K562 (cell line): ENCODE data around the gene LATS1. TPM values are rescaled to one million over a fixed set of nuclear protein-coding genes. Genes with fewer than 3 reads are reported as not detected.

ENCODE experiments used
- FOSL1 ChIP-seq: fragments of 200-800 bp; sonication (Bioruptor generic); conservative IDR thresholded peaks from 2 replicates; pipeline ENCODE4 v1.6.1; 2016; ENCODE audit warnings: missing genetic modification characterization, missing compliant biosample characterization
- FOXK2 ChIP-seq, 2 experiments: fragments of 450-650 bp; IDR thresholded peaks in 1 of 2; conservative IDR thresholded peaks in 1 of 2; 2 replicates each; pipeline ENCODE4 v1.6.1; 2016; ENCODE audit warnings: low read depth in 2 of 2, mild to moderate bottlenecking in 1 of 2
- SMAD2 ChIP-seq: fragments of 150-350 bp; IDR thresholded peaks from 2 replicates; pipeline ENCODE4 v1.6.1; 2014; ENCODE audit warnings: low read depth, mild to moderate bottlenecking, low read length
- SNRNP70 ChIP-seq: fragments of 200-400 bp; formaldehyde crosslinking; optimal IDR thresholded peaks from 2 replicates; pipeline ENCODE3; 2017; ENCODE audit warnings: low read depth, low read length
- TEAD4 ChIP-seq, 2 experiments: sonication (generic) in 1 of 2; formaldehyde crosslinking in 1 of 2; IDR thresholded peaks; 2 replicates each; pipeline versions ENCODE4 v1.6.1 to v1.8.0; 2012 to 2022; ENCODE audit warnings: borderline replicate concordance in 1 of 2, inconsistent platforms in 1 of 2, low read length in 1 of 2, mild to moderate bottlenecking in 1 of 2, missing genetic modification reagents in 1 of 2
- ZNF41 ChIP-seq: fragments of 250-450 bp; sonication (Bioruptor Pico); conservative IDR thresholded peaks from 2 replicates; pipeline ENCODE4 v1.4.0; 2020; ENCODE audit warnings: mild to moderate bottlenecking
- polyA plus RNA-seq, 8 experiments: library from polyadenylated mRNA; depleted of rRNA in 4 of 8; stranded (reverse) in 5 of 8; unstranded in 3 of 8; fragments of >200 nt; fragmentation: Nextera tagmentation in 2 of 8; fragmentation: Illumina TruSeq in 1 of 8; extraction: Ambion mirVana in 2 of 8; extraction: Trizol in 1 of 8; gene quantifications; 2 replicates each; pipeline versions ENCODE4 v1.2.1 to v1.2.3, GENCODE V29; 2011 to 2014; ENCODE audit warnings: inconsistent platforms in 1 of 8, missing spikeins in 1 of 8
- total RNA-seq, 7 experiments: library from RNA; depleted of rRNA in 6 of 7; stranded (reverse); fragments of >200 nt in 6 of 7; fragmentation: Illumina TruSeq in 2 of 7; extraction: Trizol in 2 of 7; gene quantifications; 2 replicates each; pipeline versions ENCODE4 v1.2.1 to v1.2.3, GENCODE V29; 2011 to 2021; ENCODE audit warnings: low replicate concordance in 1 of 7
- TF ChIP-seq, protein P1 (sequence below): fragments of 250-450 bp; sonication (Bioruptor Pico); IDR thresholded peaks from 2 replicates; pipeline ENCODE4 v1.4.0; 2020; ENCODE audit warnings: mild to moderate bottlenecking, moderate library complexity
- TF ChIP-seq, protein P2 (sequence below): fragments of 450-650 bp; IDR thresholded peaks from 2 replicates; pipeline ENCODE4 v1.6.1; 2016; ENCODE audit warnings: low read depth
- TF ChIP-seq, protein P3 (sequence below), 2 experiments: fragments of 450-650 bp in 1 of 2; IDR thresholded peaks; 2 replicates each; pipeline ENCODE4 v1.6.1; 2011 to 2017; ENCODE audit warnings: low read depth in 2 of 2, antibody characterized with exemption in 1 of 2, borderline replicate concordance in 1 of 2, low read length in 1 of 2, mild to moderate bottlenecking in 1 of 2, mixed read lengths in 1 of 2; ENCODE audit not compliant: control insufficient read depth in 1 of 2

Gene LATS1
- total and polyA plus RNA-seq, 9 of the 15 experiments (the other 6 are each of a cell fraction or from before 2014, with no cell fraction given): 5.0 to 36.3 (median 18.4) TPM

- TF ChIP-seq, protein P1, sequence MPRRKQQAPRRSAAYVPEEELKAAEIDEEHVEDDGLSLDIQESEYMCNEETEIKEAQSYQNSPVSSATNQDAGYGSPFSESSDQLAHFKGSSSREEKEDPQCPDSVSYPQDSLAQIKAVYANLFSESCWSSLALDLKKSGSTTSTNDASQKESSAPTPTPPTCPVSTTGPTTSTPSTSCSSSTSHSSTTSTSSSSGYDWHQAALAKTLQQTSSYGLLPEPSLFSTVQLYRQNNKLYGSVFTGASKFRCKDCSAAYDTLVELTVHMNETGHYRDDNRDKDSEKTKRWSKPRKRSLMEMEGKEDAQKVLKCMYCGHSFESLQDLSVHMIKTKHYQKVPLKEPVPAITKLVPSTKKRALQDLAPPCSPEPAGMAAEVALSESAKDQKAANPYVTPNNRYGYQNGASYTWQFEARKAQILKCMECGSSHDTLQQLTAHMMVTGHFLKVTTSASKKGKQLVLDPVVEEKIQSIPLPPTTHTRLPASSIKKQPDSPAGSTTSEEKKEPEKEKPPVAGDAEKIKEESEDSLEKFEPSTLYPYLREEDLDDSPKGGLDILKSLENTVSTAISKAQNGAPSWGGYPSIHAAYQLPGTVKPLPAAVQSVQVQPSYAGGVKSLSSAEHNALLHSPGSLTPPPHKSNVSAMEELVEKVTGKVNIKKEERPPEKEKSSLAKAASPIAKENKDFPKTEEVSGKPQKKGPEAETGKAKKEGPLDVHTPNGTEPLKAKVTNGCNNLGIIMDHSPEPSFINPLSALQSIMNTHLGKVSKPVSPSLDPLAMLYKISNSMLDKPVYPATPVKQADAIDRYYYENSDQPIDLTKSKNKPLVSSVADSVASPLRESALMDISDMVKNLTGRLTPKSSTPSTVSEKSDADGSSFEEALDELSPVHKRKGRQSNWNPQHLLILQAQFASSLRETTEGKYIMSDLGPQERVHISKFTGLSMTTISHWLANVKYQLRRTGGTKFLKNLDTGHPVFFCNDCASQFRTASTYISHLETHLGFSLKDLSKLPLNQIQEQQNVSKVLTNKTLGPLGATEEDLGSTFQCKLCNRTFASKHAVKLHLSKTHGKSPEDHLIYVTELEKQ (CRISPR knock-in tag): no peak
- TF ChIP-seq, protein P2, sequence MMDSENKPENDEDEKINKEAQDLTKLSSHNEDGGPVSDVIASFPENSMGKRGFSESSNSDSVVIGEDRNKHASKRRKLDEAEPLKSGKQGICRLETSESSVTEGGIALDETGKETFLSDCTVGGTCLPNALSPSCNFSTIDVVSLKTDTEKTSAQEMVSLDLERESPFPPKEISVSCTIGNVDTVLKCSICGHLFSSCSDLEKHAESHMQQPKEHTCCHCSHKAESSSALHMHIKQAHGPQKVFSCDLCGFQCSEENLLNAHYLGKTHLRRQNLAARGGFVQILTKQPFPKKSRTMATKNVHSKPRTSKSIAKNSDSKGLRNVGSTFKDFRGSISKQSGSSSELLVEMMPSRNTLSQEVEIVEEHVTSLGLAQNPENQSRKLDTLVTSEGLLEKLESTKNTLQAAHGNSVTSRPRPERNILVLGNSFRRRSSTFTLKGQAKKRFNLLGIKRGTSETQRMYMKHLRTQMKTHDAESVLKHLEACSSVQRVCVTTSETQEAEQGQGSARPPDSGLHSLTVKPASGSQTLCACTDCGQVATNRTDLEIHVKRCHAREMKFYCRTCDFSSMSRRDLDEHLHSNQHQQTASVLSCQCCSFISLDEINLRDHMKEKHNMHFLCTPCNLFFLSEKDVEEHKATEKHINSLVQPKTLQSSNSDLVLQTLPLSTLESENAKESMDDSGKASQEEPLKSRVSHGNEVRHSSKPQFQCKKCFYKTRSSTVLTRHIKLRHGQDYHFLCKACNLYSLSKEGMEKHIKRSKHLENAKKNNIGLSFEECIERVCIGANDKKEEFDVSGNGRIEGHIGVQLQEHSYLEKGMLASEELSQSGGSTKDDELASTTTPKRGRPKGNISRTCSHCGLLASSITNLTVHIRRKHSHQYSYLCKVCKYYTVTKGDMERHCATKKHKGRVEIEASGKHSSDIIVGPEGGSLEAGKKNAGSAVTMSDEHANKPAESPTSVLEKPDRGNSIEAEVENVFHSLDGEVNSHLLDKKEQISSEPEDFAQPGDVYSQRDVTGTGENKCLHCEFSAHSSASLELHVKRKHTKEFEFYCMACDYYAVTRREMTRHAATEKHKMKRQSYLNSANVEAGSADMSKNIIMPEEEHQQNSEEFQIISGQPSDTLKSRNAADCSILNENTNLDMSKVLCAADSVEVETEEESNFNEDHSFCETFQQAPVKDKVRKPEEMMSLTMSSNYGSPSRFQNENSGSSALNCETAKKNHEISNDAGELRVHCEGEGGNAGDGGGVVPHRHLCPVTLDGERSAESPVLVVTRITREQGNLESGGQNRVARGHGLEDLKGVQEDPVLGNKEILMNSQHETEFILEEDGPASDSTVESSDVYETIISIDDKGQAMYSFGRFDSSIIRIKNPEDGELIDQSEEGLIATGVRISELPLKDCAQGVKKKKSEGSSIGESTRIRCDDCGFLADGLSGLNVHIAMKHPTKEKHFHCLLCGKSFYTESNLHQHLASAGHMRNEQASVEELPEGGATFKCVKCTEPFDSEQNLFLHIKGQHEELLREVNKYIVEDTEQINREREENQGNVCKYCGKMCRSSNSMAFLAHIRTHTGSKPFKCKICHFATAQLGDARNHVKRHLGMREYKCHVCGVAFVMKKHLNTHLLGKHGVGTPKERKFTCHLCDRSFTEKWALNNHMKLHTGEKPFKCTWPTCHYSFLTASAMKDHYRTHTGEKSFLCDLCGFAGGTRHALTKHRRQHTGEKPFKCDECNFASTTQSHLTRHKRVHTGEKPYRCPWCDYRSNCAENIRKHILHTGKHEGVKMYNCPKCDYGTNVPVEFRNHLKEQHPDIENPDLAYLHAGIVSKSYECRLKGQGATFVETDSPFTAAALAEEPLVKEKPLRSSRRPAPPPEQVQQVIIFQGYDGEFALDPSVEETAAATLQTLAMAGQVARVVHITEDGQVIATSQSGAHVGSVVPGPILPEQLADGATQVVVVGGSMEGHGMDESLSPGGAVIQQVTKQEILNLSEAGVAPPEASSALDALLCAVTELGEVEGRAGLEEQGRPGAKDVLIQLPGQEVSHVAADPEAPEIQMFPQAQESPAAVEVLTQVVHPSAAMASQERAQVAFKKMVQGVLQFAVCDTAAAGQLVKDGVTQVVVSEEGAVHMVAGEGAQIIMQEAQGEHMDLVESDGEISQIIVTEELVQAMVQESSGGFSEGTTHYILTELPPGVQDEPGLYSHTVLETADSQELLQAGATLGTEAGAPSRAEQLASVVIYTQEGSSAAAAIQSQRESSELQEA: no peak
- TF ChIP-seq TEAD4 (IDR thresholded peaks at IDR 0.05; ENCODE audit: low read length): peak; percentile 46; the same call in 1 of the 2 replicates
- TF ChIP-seq TEAD4 (CRISPR knock-in tag; IDR thresholded peaks at IDR 0.05; ENCODE audit: borderline replicate concordance): no peak
- no peak for TF ChIP-seq SNRNP70
- TF ChIP-seq, protein P3, sequence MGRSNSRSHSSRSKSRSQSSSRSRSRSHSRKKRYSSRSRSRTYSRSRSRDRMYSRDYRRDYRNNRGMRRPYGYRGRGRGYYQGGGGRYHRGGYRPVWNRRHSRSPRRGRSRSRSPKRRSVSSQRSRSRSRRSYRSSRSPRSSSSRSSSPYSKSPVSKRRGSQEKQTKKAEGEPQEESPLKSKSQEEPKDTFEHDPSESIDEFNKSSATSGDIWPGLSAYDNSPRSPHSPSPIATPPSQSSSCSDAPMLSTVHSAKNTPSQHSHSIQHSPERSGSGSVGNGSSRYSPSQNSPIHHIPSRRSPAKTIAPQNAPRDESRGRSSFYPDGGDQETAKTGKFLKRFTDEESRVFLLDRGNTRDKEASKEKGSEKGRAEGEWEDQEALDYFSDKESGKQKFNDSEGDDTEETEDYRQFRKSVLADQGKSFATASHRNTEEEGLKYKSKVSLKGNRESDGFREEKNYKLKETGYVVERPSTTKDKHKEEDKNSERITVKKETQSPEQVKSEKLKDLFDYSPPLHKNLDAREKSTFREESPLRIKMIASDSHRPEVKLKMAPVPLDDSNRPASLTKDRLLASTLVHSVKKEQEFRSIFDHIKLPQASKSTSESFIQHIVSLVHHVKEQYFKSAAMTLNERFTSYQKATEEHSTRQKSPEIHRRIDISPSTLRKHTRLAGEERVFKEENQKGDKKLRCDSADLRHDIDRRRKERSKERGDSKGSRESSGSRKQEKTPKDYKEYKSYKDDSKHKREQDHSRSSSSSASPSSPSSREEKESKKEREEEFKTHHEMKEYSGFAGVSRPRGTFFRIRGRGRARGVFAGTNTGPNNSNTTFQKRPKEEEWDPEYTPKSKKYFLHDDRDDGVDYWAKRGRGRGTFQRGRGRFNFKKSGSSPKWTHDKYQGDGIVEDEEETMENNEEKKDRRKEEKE (IDR thresholded peaks at IDR 0.05; ENCODE audit: borderline replicate concordance in 1 of 2, control insufficient read depth in 1 of 2, low read depth in 2 of 2, low read length in 1 of 2): peak in 1 of 2 experiments; percentile 91; a peak in 1 of 4 replicates
- TF ChIP-seq FOSL1: peak; percentile 28; the same call in 1 of the 2 replicates
- no peak for TF ChIP-seq ZNF41 (CRISPR knock-in tag)
- TF ChIP-seq FOXK2 (conservative IDR thresholded peaks at IDR 0.05 in 1 of 2, IDR thresholded peaks at IDR 0.05 in 1 of 2; ENCODE audit: low read depth in 2 of 2): peak; percentile 93 to 95
- no peak for TF ChIP-seq SMAD2
Measured at GRCh38 chr6:149648148-149649145, 69.5 kb downstream of the LATS1 start, which contains the start of gene KATNA1 (continued).
